ENCODE results near the gene RPUSD1.

DNA sequence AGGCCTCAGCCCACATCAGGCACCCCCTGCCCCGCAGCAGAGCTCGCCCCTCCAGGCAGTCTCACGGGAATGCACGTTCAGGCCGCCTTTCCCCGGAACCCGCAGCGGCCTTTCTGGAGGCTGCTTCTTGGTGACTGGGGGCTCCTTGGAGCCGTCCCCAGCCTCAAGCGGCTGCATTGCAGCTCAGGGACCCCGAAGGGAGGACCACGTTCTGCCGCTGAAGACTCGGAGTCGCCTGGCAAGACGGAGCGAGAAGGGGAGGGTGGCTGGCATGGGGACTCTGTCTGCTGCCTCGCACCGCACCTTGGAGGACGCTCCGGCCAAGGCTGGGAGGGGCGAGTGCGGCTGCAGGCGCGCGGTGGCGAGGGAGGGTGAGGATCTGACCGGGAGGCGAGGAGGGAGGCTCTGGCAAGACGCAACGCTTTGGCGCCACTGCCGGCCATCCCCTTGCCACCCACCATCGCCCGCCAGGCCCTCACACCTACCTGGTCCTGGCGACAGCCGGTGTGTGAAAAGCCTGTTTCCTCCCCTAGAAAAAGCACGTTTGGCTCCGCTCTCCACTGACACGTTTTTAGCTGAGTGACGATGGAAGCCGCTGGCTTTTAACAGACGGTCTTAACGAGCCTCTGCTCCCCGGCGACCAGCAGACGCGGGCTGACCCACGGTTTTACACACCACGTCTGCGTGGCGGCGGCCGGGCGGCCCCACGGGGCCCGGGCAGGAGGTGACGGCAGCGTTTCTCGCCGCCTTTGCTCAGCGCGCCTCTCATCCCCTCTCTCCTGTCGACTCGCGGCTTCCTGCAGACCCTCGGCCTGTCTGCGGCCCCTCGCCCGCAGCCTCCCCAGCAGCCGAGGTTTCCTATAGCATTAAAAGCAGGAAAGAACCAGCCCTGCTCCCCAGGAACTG, 29.1 kb upstream of the RPUSD1 start:
- TF ChIP-seq CTCF (conservative IDR thresholded peaks at IDR 0.05) (no peak), EZH2 (IDR thresholded peaks at IDR 0.05; ENCODE audit: low read depth) (no peak)

All from PC-9 (cell line).